Psoas muscle (tissue), 8 donors: Measurements from ENCODE around the gene WTAP. TPM values are rescaled to one million over a fixed set of nuclear protein-coding genes. Genes with fewer than 3 reads are reported as not detected.

Experiments used
- ATAC-seq, 4 donors: fragments of 200-7000 bp; cut with Tn5 transposase; one replicate each; pipeline ENCODE4 v1.9.1; 2020; ENCODE audit warnings: moderate library complexity in 3 of 4, mild to moderate bottlenecking in 2 of 4
- DNase-seq, 2 donors: peaks; one replicate each; pipeline ENCODE4 v3.0.0-alpha.2; 2020
- H3K27ac ChIP-seq: fragments of 200-600 bp; one replicate; pipeline ENCODE4 v1.8.0; 2022
- H3K27me3 ChIP-seq, 3 donors: fragments of 200-600 bp in 1 of 3; one replicate each; pipeline versions ENCODE4 v1.6.1 to v1.8.0; 2013 to 2022; ENCODE audit warnings: low read length in 2 of 3, mild to moderate bottlenecking in 2 of 3, moderate library complexity in 1 of 3; ENCODE audit not compliant: insufficient read depth in 3 of 3
- H3K36me3 ChIP-seq, 2 donors: fragments of 200-600 bp in 1 of 2; one replicate each; pipeline versions ENCODE4 v1.6.1 to v1.8.0; 2013 to 2022; ENCODE audit warnings: low read depth in 1 of 2, mild to moderate bottlenecking in 1 of 2, moderate library complexity in 1 of 2; ENCODE audit not compliant: insufficient read depth in 1 of 2
- H3K4me1 ChIP-seq: fragments of 200-600 bp; one replicate; pipeline ENCODE4 v1.8.0; 2022
- H3K4me3 ChIP-seq: fragments of 200-600 bp; one replicate; pipeline ENCODE4 v1.8.0; 2022; ENCODE audit warnings: mild to moderate bottlenecking
- H3K9me3 ChIP-seq: fragments of 200-600 bp; one replicate; pipeline ENCODE4 v1.8.0; 2022
- CTCF ChIP-seq: fragments of 200-600 bp; IDR thresholded peaks from one replicate; pipeline ENCODE4 v1.8.0; 2022; ENCODE audit warnings: antibody characterized with exemption
- WGBS, 3 donors: extraction: QIAGEN DNeasy Blood & Tissue Kit; methylation state at CpG; one replicate each; pipeline versions ENCODE4 v1.1.6 to v1.1.7; 2013; 5-methylcytosine and 5-hydroxymethylcytosine counted together
- intact Hi-C, 2 donors: fragments of 100-400 bp; cut with DNase I; formaldehyde crosslinking; loops; one replicate each; pipeline versions ENCODE4 v1.11.0 to v1.14.2; 2022
- polyA plus RNA-seq, 3 donors: library from polyadenylated mRNA; stranded (reverse); fragments of 200-250 nt; gene quantifications; one replicate each; pipeline ENCODE4 v1.2.3, GENCODE V29; 2013
- total RNA-seq, 4 donors: library from RNA; stranded (reverse); fragmentation: NEBNext Ultra II Directional in 2 of 4; extraction: Animal tissue kit (Norgen Biotek cat#: 25700) in 2 of 4; gene quantifications; one replicate each; pipeline versions ENCODE4 v1.2.1 to v1.2.4, GENCODE V29; 2021 to 2023
- donor health status: healthy with polysubstance abuse.
- donor health status: DM: no; HTN: no; CAD: no; lungs with moderate emphysema.
- donor health status: Bipolar disorder and iron deficiency.
- donor health status: healthy.
- donor health status: DM: yes; HTN: yes; CAD: no.
- donor health status: DM: no; HTN: no; CAD: no.
- donor health status: DM: no; HTN: no; CAD: no.
- donor health status: DM: yes; HTN: yes; CAD: no.

Gene WTAP
- total and polyA plus RNA-seq, 7 donors = 51.8 to 284 (median 131) TPM

- peak overlapping the region; percentile 82 for H3K27ac ChIP-seq
Observed at GRCh38 chr6:159715166-159715565, 12.1 kb upstream of the WTAP start.

GRCh38 chr6:159715605-159716004 lies 11.7 kb upstream of the WTAP start:
- DNase-seq (no peak), ATAC-seq (no peak)
- WGBS, 3 donors = 95 to 99% (median 98%) methylated on average over 3 of the region's 3 CpGs
- intact Hi-C loops = no loop called here
- Histone ChIP-seq H3K9me3 (no peaks in the 10 kb centered on the region), H3K36me3 (no peaks in the 10 kb centered on the region), H3K27me3 (no peaks in the 10 kb centered on the region), H3K4me3 (no peak overlapping the region), H3K4me1 (peaks cover 36% of the 10 kb centered on the region), H3K27ac (peak overlapping the region; percentile 82)
- no peak for TF ChIP-seq CTCF

More at GRCh38 chr6:159715166-159715565, 12.1 kb upstream of the WTAP start:
- peaks cover 32% of the 10 kb centered on the region for H3K4me1 ChIP-seq
- ATAC-seq = no peak
- intact Hi-C loops = no loop called here
- WGBS, 3 donors = 76 to 82% (median 78%) methylated on average over 3 of the region's 3 CpGs
- no peak for TF ChIP-seq CTCF
- no peaks in the 10 kb centered on the region for H3K9me3 ChIP-seq
- H3K4me3 ChIP-seq = no peak overlapping the region
- no peaks in the 10 kb centered on the region for H3K36me3 ChIP-seq
- no peaks in the 10 kb centered on the region for H3K27me3 ChIP-seq
- no peak for DNase-seq

GRCh38 chr6:159716247-159717096 lies 10.8 kb upstream of the WTAP start:
- peak overlapping the region; percentile 82 for H3K27ac ChIP-seq
- H3K4me3 ChIP-seq = peak overlapping the region; percentile 44
- H3K36me3 ChIP-seq = no peaks in the 10 kb centered on the region
- H3K4me1 ChIP-seq = peaks cover 36% of the 10 kb centered on the region
- H3K9me3 ChIP-seq = no peaks in the 10 kb centered on the region
- ATAC-seq (peak; percentile 94 to 97 (median 96)), DNase-seq (no peak)
- TF ChIP-seq CTCF = peak; percentile 23
- WGBS, 3 donors = 6 to 10% (median 8%) methylated on average over 5 of the region's 5 CpGs
- H3K27me3 ChIP-seq = no peaks in the 10 kb centered on the region
- intact Hi-C loops = no loop called here

GRCh38 chr6:159718634-159719033 lies 8.7 kb upstream of the WTAP start:
- WGBS, 3 donors = 58 to 62% (median 60%) methylated on average over 3 of the region's 3 CpGs
- Histone ChIP-seq H3K36me3 (peaks cover 0 to 1% of the 10 kb centered on the region in 2 donors), H3K9me3 (no peaks in the 10 kb centered on the region), H3K4me3 (no peak overlapping the region), H3K27me3 (no peaks in the 10 kb centered on the region), H3K27ac (peak overlapping the region; percentile 21), H3K4me1 (peaks cover 36% of the 10 kb centered on the region)
- no peak for ATAC-seq
- intact Hi-C loops = no loop called here
- TF ChIP-seq CTCF = no peak
- DNase-seq = no peak
